Skin of body (tissue), 2 donors: ENCODE data around the gene CABLES1. TPM values are rescaled to one million over a fixed set of nuclear protein-coding genes. Genes with fewer than 3 reads are reported as not detected.

Source experiments
- DNase-seq: peaks from one replicate; lab custom pipeline; 2025; lab: John Stamatoyannopoulos, UW
- total RNA-seq: library from RNA; depleted of rRNA; stranded (reverse); fragments of >200 nt; gene quantifications from one replicate; pipeline ENCODE4 v1.2.3, GENCODE V29; 2014

Gene CABLES1
- total RNA-seq, 1 donor from 2014 or later: 26.6 TPM

DNA sequence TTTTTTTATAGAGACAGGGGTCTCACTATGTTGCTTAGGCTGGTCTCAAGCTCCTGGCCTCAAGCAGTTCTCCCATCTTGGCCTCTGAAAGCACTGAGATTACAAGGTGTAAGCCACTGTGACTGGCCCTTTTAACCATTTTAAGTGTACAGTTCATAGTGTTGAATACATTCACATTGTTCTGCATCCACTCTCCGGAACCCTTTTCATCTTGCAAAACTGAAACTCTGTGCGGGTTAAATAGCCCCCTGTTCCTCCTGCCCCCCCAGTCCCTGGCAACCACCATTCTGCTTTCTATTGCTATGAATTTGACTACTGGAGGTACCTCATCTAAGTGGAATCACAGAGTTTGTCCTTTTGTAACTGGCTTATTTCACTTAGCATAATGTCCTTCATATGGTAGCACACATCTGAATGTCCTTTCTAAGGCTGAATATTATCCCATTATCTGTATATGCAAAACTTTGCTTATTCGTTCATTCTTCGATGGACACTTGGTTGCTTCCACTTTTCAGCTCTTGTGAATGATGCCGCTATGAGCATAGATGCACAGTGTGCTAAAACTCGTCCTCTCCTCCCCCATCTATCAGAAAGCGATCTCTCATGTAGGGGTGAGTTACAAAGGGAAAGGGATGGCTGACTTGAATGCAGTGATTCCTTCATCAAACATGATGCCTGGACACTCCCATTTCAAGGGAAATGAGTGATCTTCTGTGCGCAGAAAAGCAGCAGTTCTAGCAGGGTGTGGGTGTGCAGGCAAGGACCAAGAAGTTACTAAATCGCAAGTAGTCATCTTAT is 30.2 kb downstream of the CABLES1 start:
- no peak for DNase-seq

DNA sequence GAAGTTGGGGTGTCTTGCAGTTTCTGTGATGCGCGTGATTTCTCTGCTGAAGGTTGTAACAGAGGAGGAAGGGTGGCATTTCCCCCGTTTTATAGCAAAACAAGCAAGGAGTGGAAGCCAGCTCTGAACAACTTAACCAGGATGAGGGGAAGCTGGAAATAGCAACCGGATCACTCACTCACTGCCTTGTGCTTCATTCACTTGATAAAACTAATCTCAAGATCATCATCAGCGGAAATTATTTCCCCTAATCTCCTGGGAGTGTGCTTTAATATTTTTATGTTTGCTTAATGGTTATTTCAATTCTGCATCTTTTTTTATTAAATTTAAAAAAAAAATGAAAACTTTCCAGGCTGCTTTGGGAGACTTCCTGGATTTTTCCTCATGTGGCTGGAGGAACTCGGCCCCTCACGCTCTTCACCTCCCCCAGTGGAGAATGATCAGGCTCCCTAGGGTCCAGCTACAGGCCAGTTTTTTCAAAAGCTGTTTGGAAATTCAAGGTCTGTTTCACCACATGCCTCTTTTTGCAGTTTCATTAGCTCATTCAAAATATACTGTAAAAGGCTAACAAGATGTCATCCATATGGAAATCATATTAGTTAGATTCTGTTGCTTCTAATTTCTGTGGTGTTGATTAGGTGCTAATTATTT is 31.7 kb downstream of the CABLES1 start:
- no peak for DNase-seq

DNA sequence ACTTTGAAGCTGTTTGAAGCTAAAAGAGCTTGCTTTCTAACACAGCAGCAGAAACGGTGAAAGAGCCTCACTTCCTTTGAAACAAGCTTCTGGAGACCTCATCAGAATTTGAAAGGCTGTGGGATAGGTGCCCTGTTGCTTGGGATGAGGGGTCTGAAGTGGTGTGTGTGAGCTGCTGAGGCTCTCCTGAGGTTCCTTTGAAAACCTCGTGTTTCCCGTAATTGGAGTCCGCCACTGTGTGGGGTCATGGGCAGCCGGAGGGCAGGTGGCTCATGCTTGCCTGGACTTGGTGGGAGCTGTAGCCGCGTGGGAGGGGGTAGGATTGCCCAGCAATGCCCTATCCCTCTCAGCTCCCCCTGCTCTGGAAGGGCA is 34.4 kb downstream of the CABLES1 start:
- DNase-seq: no peak

DNA sequence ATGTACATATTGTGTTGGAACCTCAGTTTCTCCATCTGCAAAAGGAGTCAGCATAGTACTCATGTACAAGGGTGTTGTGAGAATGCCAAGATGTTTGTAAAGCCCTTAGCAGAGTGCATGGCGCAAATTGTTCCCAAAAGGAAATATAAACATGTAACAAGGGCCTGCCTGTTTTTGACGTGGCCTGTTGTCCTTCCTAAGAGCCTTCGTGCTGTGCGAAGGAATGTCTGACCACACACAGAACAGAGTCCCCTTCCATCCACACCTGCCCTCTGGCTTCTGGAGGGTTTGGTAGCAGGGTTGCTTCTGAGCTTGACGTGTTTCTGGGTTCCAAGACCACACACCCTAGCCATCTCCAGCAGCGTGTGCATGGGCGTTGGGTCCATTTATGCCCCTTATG is 34.9 kb downstream of the CABLES1 start:
- DNase-seq: no peak

DNA sequence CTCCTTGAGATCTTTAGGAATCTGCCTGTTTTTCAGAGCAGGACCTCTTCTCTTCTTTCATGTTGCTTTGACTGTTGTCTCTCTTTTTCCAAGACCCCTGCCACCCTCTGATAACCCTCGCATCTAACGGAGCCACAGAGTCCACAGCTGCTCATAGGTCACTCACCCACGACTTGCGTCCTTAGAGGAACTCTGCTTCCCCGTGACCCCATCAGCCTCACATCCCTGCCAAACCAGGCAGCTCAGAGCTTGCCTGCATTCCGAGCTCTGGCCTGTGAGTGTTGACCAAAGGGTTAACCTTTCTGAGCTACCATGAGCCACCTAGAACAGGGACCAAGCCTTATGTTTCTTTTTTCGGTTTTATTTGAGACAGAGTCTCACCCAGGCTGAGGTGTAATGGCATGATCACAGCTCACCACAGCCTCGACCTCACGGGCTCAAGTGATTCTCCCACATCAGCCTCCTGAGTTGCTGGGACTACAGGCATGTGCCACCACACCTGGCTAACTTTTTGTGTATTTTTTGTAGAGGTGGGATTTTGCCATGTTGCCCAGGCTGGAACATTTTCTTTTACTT is 36.4 kb downstream of the CABLES1 start:
- DNase-seq: no peak

DNA sequence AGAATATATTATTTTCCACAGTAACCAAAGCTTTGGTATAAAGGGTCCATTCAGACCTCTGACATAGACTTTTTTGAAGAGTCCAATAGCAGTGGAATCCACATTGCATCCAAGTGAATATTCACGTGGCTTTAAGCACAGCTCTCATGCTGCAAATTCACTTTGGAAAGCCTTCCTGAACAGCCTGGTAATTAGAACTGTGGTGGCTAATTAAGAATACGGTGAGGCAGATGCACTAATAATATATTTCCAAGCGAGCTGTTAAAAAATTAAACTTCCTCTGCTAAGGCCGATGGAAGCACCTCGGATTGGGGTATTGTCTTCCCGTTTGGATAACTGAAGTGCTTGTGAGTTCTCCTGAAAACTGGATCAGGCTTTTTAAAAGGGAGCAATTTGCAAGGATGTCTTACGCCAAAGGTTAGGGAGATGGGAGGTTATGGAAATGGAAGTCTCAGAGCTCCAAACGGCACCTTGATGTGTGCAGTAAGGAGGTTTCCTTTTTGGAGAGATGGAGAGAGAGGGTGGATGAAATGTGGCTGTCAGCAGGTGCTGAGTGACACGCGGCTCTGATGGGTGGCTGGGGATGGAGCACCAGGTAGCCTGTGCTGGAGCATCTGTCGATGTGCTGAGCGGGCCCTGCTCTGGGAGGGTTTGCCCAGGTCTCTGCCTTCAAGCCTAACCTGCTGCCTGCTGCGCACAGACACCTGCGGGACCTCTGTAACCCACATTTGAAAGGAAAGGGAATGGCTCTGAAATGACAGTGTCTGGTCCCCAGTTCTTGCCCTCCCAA is 37.5 kb downstream of the CABLES1 start:
- DNase-seq: no peak

DNA sequence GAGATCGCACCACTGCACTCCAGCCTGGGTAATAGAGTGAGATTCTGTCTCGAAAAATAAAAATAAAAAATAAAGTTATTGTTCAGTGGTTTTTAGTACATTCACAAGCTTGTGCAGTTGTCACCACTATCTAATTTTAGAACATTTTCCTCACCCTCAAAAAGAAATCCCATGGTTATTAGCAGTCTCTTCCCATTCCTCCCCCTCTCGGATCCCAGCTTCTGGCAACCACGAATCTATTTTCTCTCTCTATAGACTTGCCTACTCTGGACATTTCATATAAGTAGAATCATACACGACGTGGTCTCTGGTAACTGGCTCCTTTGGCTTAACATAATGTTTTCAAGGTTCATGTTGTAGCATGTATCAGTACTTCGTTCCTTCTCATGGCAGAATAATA is 38.6 kb downstream of the CABLES1 start:
- no peak for DNase-seq

DNA sequence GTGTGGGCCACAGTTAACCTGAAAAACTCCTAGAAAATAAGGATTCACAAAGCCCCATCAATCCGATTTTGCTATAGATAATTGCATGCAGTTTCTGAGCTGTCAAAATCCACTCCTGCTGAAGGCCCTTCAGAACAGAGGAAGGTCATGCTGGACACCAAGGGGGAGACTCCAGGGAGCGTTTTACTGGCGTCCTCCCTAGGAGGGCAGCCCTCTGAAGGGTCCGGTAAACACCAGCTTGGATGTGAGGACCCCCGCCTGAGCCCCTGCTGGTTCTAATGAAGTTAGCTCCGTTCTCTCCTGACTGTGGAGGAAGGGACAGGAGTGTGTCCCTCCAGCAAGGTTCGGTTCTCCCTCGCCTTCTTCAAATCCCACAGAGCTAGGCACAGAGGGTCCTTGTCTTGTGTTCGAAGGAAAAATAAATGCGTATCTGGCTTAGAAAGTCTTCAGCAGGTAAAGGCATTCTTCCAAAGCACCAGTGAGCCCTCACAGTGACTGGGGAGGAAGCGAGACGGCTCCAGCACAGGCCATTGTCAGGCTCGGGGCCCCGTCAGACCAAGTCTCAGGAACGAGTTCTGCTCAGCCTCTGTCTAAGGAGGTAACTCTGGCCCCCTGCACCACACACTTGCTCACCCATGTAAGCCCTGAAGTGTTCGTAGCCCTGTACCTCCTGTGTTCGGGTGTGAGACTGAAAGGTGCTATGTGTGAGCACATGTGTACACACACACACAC is 41.6 kb downstream of the CABLES1 start:
- DNase-seq: no peak

DNA sequence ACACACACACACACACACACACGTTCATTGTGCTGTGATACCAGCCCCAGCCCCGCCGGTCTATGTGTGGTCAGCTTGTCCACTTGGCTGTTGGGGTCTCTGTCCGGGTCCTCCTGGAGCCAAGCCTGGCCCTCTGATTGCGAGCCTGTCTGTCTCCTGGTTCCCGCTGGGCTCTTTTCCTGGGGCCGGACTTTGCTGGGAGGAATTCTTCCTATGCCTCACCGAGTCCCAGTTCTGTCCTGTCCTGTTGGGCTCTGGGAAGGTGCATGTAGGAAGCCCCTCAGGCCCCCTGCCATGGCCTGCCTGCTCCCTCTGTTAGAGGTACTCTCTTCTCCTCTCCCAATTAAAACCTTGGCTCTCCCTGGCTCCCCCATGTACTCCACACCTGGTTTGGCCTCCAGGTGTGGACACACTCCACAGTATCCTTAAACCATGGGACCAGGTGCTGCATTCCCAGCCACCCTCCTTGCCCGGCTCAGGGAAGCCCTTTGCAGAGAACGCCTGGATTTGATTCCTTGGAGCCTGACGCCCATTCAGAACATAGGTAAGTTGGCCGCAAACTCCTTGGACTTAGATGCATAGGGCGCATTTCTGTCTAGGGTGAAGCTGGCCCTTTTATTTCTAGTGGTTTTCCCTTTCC is 42.3 kb downstream of the CABLES1 start:
- no peak for DNase-seq

DNA sequence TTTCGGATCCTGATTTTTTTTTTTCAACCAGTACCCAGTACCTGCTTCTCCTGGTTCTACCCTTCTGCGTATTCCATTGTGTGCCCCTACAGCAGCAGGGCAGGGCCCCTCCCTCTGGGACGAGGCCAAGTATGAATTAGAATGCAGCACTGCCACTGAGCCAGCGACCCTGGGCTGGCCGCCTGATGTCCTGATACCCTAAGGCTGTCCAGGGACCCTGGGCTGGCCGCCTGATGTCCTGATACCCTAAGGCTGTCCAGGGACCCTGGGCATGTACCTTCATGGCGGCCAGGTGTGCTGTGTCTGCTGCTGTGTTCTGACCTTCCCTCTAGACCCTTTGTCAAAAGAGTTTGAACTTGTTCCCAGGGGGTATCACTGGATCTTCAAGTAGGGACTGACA is 42.9 kb downstream of the CABLES1 start:
- no peak for DNase-seq

DNA sequence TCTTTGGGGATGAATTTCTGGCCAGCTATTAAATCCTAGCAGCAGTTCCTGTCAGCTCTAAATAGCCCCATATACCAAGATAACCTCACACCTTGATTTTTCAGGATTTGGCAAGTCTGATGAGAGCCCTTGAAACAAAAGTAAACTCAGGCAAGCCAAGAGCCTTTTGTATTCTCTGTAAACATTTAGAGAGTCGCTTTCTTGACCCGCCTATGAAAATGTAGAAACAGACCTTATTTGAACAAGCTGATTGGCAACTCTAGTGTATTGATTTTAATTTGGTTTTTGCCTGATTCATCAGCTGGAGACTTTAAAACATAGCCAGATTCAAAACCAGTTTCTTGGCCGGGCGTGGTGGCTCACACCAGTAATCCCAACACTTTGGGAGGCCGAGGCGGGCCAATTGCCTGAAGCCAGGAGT is 43.4 kb downstream of the CABLES1 start:
- no peak for DNase-seq

DNA sequence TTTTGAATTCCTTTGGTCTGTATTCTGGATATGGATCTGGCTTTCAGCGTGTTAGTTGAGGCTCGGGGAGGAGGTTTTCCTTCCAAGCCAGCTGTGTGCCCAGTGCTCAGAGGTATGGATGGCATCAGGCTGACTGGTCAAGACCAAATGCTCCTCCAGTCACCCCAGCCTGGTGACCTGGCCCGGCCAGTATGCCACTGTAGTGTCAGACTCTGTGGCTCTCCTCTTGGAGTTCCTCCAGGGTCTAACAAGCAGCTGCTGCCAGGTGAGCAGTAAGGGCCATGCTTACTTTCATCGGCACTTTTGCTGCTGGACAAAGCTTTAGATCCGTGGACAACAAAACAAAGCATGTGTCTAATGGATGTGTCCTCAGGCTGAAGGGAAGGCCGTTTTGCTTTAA is 44.1 kb downstream of the CABLES1 start:
- DNase-seq: no peak

DNA sequence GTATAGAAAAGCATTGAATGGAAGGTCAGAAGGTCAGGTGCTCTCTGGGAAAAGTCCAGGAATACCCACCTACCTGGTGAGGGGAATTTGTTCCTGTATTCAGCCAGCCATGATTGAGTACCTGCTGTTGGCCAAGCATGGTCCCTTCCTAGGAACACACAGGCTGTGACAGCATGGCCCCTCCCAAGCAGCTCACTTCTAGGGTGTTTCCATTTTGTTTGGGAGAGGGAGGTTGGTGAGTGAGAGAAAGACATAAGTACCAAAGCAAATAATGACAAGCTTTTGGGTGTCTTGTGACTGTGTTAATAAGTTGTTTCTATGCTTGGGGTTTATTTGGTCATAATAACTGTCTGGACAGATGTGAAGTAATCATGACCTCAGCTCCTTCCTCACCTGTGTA is 46.3 kb downstream of the CABLES1 start:
- no peak for DNase-seq

DNA sequence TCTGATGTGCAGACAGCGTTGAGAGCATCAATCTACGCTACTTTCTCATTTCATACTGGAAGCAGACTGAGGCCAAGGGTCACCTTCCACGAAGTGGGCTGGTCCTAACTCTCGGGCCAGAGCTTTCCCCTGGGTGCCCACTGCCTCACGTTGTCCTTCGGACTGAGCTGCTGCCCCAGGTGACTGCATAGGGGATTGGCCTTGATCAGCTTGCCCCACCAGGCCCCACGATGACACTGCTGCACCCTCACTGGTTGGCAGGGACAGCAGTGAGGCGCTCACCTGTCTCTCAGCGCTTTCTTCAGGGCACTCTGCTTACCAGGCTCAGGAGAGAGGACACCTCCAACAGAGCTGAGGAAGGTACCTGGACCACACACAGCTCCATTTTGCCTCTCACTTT is 47.3 kb downstream of the CABLES1 start:
- DNase-seq: no peak

DNA sequence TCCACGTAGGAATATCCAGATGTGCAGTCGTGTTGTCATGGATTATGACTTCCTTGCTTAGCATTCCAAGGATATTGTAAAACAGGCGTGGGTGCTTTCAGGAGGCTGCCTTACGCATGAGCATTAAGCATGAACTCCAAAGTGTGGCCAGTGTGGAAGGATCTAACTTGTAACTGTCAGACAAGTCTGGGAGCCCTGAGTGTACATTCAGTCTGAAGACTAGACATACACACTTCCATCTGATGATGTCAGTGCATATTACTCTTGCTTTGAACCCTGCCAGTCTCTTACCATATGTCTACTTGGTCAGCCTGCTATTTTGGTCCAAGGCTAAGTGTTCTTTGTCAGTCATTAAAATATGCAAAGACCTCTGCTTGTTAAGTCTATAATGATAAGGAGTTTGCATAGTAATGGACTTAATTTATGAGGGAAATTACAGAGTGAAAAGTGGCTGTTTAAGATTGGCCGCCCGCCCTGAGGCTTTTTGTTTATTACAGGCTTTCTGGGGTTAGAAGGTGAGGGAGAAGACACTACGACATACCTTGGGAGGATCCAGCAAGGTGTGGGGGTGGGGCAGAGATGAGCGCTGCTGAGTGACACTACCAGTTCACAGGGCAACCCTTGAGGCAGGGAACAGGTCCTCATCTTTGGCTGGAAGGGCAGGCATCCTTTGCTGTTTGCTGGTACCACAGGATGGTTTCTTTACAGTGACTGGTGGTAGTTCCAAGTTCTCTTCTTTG is 48.3 kb downstream of the CABLES1 start:
- DNase-seq: no peak

DNA sequence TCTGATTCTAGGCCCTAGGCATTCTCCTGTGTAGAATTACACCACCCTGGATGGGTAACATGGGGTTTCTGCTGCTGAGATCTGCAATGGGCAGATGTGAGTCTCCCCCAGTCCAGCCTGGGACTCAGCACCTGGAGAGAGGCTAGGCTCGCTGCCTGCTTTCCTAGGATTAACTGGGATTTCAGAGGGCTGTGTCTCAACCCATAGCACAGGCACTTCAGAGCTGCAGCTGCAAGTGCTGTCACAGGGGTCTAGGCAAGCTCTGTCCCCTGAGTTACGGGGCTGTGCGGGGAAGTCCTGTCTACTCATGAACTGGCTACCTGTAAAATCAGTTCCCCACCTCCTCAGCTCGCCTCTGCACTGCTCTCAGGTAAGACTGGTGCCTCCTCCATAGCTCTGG is 51.5 kb downstream of the CABLES1 start:
- DNase-seq: no peak

DNA sequence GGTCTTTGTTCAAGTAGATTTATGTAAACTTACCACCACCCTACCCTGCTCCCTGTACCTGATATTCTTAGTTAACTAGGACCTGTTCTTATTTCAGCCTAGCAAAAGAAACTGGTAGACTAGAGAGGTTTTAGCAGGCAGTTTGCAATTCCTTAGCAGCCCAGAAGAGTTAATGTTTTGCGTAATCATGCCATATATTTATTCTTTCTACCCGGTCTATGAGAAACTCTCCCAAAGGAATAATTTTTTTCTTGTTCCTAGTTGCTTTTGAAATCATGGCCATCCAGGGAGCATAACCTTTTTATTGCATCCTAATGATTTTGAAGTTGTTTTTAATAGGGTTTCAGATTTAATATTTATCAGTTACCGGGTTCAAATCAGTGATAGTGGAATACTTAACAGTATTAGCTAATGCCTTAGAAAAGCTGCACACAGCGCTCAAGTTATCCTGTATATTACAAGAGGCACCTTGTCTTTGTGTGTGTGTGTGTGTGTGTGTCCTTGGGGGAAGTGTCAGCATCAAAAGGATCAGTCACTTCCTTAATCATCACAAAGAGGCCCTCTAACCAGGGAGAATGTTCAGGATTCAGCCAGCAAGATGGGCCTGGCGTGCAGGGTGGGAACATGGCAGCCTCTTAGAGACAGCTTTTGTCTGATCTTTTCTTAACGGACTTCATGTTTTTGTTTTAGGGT is 52.9 kb downstream of the CABLES1 start:
- no peak for DNase-seq

DNA sequence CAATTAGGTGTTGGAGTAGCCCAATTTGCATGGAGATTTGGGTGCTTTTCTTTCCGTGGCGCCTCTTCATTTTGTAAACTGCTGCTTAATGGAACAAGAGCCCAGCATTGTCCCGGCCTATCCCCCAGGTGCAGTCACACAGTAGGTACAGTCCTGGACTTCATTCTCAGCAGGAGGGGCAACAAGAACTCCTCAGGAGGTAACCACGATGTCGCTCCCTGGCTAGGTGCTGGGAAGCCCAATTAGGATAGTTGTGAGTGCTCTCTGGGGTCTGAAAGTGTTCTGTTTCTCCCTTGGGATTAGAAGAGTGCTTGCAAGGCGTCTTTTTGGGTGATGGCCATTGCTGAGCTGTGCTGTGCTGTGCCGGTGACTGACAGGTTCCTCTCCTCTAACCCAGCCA is 53.8 kb downstream of the CABLES1 start:
- no peak for DNase-seq
